HEK293T (cell line): ENCODE measurements around the gene PDK4.

Experiments used
- BHLHE40 ChIP-seq: fragments of 450-650 bp; IDR thresholded peaks from 2 replicates; pipeline ENCODE4 v1.6.1; 2016; ENCODE audit warnings: mild to moderate bottlenecking, moderate library complexity, borderline replicate concordance
- FOXK2 ChIP-seq: fragments of 450-650 bp; IDR thresholded peaks from 2 replicates; pipeline ENCODE4 v1.6.1; 2016; ENCODE audit warnings: mild to moderate bottlenecking
- FOXM1 ChIP-seq: fragments of 450-650 bp; IDR thresholded peaks from 2 replicates; pipeline ENCODE4 v1.6.1; 2017; ENCODE audit warnings: mild to moderate bottlenecking, borderline replicate concordance
- HDGF ChIP-seq: fragments of 450-650 bp; IDR thresholded peaks from 2 replicates; pipeline ENCODE4 v1.6.1; 2017; ENCODE audit warnings: antibody characterized with exemption, borderline replicate concordance
- SUZ12 ChIP-seq: fragments of 450-650 bp; IDR thresholded peaks from 2 replicates; pipeline ENCODE4 v1.6.1; 2016; ENCODE audit warnings: mild to moderate bottlenecking
- TARDBP ChIP-seq: fragments of 450-650 bp; IDR thresholded peaks from 2 replicates; pipeline ENCODE4 v1.6.1; 2016
- ZNF384 ChIP-seq: fragments of 450-650 bp; IDR thresholded peaks from 2 replicates; pipeline ENCODE4 v1.6.1; 2016
- TF ChIP-seq, protein P1 (sequence below): fragments of 450-650 bp; IDR thresholded peaks from 2 replicates; pipeline ENCODE4 v1.6.1; 2016

DNA sequence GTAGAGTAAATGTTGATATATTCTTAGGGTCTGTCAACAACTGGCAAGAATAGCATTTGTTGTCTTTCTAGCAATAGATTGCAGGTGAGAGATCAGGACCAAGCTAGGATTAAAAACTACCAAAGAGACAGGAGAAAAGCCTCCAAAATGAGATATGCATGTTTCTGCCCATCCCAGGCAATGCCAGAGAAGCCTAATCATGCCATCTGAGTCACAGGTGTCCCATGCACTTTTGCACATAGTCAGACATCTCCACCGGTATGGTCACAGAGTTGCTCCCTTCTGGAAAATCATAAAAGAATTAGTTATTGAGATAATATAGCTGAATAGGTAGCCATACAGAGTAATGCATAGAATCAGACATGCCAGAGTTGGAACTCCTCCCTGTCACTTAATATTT is 50.6 kb downstream of the PDK4 start:
- TF ChIP-seq, protein P1, sequence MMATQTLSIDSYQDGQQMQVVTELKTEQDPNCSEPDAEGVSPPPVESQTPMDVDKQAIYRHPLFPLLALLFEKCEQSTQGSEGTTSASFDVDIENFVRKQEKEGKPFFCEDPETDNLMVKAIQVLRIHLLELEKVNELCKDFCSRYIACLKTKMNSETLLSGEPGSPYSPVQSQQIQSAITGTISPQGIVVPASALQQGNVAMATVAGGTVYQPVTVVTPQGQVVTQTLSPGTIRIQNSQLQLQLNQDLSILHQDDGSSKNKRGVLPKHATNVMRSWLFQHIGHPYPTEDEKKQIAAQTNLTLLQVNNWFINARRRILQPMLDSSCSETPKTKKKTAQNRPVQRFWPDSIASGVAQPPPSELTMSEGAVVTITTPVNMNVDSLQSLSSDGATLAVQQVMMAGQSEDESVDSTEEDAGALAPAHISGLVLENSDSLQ: no peak
- TF ChIP-seq TARDBP (no peak), FOXK2 (no peak), HDGF (no peak), BHLHE40 (no peak), FOXM1 (no peak), ZNF384 (no peak), SUZ12 (no peak)
